GM13977 (cell line): Measurements from ENCODE around the gene ERBB2.
"Not testable (repeated sequence)": the region's sequence is repeated elsewhere in the genome, so short reads cannot be mapped to it uniquely, and the experiment has no call there.

ENCODE experiments used
- DNase-seq: peaks from one replicate; pipeline ENCODE4 v3.0.0; 2012; ENCODE audit warnings: low spot score
- CTCF ChIP-seq: IDR thresholded peaks from 2 replicates; pipeline ENCODE4 v1.5.1; 2012; ENCODE audit warnings: mild to moderate bottlenecking, control low read depth; ENCODE audit not compliant: insufficient read depth; ENCODE audit errors: extremely low read depth, missing control alignments
- in situ Hi-C: fragments of 300-500 bp; cut with MboI; formaldehyde crosslinking; loops from one replicate; pipeline ENCODE4 v1.12.0; 2022; ENCODE audit warnings: low sequenced_read_pairs, low pct_unique_long_range_greater_than_20kb, mixed read lengths, inconsistent platforms; ENCODE audit not compliant: unreplicated experiment

Gene ERBB2

GRCh38 chr17:39747745-39748144 lies 47.9 kb downstream of the ERBB2 start:
- no peak for TF ChIP-seq CTCF
- DNase-seq = no peak
- in situ Hi-C loops = no loop called here

GRCh38 chr17:39748444-39749034 lies 48.7 kb downstream of the ERBB2 start:
- in situ Hi-C loops, DNase-seq: not testable (repeated sequence)

- in situ Hi-C loops = loop anchor here (10.0 kb wide), 1 partner anchor 126 kb away; the partner anchor contains the start of gene PPP1R1B
Observed at GRCh38 chr17:39750131-39751015, 50.5 kb downstream of the ERBB2 start.

GRCh38 chr17:39751016-39751543 lies 51.2 kb downstream of the ERBB2 start:
- peak; percentile 12 for DNase-seq
- TF ChIP-seq CTCF = no peak
- in situ Hi-C loops = loop anchor here (10.0 kb wide), 1 partner anchor 126 kb away; the partner anchor contains the start of gene PPP1R1B

More at GRCh38 chr17:39750131-39751015, 50.5 kb downstream of the ERBB2 start:
- peak; percentile 8 for DNase-seq
- no peak for TF ChIP-seq CTCF

- no peak for DNase-seq
- no peak for TF ChIP-seq CTCF
- in situ Hi-C loops = loop anchor here (10.0 kb wide), 1 partner anchor 127 kb away; the partner anchor contains the start of gene PPP1R1B
Observed at GRCh38 chr17:39751637-39752036, 51.8 kb downstream of the ERBB2 start.

- no peak for TF ChIP-seq CTCF
- in situ Hi-C loops = loop anchor here (10.0 kb wide), 1 partner anchor 128 kb away; the partner anchor contains the start of gene PPP1R1B
- peak; percentile 13 for DNase-seq
Observed at GRCh38 chr17:39752241-39752881, 52.5 kb downstream of the ERBB2 start.
